DND-41 (cell line): Measurements from ENCODE around the gene UHRF1.

Experiments used
- EZH2 ChIP-seq: IDR thresholded peaks from 3 replicates; pipeline ENCODE4 v1.6.1; 2012; ENCODE audit warnings: borderline replicate concordance, low read depth, mild to moderate bottlenecking, moderate library complexity, low read length, inconsistent platforms; ENCODE audit not compliant: severe bottlenecking
- TF ChIP-seq, protein P1 (sequence below): IDR thresholded peaks from 2 replicates; pipeline ENCODE4 v1.5.1; 2012; ENCODE audit warnings: borderline replicate concordance, low read length, moderate library complexity, mild to moderate bottlenecking; ENCODE audit not compliant: poor library complexity, severe bottlenecking; ENCODE audit errors: extremely low read depth

DNA sequence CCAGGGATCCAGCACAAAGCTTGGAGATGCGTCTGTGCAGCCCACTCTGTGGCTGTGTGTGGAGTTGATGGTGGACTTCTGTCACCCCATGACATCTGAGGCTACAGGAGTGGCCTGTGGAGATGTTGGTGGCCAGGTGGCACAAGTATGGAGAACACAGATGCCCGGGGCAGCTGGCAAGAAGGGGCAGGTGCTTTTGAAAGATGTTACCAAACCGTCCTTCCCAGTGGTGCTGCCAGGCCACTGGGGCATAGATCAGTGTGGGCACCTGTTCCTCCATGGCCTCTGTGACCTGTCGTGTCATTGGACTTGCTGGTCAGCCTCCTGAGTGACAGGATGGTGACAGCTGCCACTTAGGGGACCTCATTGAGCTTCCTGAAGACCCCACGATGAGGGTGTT, 95.8 kb downstream of the UHRF1 start:
- TF ChIP-seq, protein P1, sequence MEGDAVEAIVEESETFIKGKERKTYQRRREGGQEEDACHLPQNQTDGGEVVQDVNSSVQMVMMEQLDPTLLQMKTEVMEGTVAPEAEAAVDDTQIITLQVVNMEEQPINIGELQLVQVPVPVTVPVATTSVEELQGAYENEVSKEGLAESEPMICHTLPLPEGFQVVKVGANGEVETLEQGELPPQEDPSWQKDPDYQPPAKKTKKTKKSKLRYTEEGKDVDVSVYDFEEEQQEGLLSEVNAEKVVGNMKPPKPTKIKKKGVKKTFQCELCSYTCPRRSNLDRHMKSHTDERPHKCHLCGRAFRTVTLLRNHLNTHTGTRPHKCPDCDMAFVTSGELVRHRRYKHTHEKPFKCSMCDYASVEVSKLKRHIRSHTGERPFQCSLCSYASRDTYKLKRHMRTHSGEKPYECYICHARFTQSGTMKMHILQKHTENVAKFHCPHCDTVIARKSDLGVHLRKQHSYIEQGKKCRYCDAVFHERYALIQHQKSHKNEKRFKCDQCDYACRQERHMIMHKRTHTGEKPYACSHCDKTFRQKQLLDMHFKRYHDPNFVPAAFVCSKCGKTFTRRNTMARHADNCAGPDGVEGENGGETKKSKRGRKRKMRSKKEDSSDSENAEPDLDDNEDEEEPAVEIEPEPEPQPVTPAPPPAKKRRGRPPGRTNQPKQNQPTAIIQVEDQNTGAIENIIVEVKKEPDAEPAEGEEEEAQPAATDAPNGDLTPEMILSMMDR = no peak
- no peak for TF ChIP-seq EZH2
